GM18508 (cell line): ENCODE measurements around the gene MTFR1L.

Experiments used
- ATAC-seq: cut with Tn5 transposase; IDR thresholded peaks from one replicate; pipeline ENCODE4 v1.9.1; 2021; ENCODE audit warnings: moderate number of reproducible peaks; ENCODE audit not compliant: insufficient read depth, unreplicated experiment

MTFR1L gene

GRCh38 chr1:25806418-25806817 lies 13.3 kb upstream of the MTFR1L start:
- ATAC-seq = no peak

DNA sequence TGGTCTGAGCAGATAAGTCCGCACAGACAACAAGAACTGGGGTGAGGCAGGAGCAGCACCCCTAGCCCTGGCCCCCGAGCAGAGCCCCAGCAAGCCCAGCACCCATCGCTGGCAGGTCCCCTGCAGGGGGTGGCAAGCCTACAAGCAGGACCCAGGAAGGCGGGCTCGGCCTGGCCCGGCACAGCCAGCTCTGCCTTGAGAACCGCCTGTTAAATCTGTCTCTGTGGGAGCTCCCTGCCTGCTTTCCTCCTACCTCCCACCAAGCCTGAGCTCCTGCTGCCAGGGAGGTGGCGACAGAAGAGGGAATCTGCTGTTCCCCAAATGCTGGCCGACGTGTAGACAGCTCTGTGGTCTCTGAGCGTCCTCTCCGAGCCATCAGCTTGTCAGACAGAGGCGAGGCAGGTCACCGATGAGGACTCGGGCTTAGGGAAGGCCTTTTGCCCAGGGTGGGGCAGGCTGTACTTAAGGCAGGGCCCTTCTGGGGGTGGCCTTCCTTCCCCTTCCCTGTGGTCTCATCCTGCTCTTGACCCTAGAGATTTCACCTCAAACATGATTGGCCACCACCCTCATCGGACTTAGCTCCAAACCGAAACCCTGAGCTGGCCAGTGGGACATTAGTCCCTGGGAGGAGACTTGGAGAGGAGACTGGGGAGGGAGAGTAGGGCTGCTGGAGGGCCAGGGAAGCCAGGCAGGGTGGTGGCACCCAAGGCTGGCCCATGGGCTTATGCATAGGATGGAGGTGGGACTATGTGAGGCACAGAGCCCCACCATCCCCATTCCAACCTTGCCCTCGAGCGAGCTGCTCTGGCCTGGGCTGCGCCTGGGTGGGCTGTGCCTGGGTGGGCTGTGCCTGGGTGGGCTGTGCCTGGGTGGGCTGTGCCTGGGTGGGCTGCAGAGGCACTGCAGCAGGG lies 12.0 kb upstream of the MTFR1L start:
- ATAC-seq = no peak

- no peak for ATAC-seq
Measured at GRCh38 chr1:25808481-25809244, 11.1 kb upstream of the MTFR1L start.

- ATAC-seq = no peak
Measured at GRCh38 chr1:25809283-25809926, 10.3 kb upstream of the MTFR1L start.

- ATAC-seq = no peak
Measured at GRCh38 chr1:25809929-25810328, 9.8 kb upstream of the MTFR1L start.

GRCh38 chr1:25810341-25811299 lies 9.1 kb upstream of the MTFR1L start:
- ATAC-seq = no peak

- no peak for ATAC-seq
Measured at GRCh38 chr1:25811384-25812082, 8.2 kb upstream of the MTFR1L start.

DNA sequence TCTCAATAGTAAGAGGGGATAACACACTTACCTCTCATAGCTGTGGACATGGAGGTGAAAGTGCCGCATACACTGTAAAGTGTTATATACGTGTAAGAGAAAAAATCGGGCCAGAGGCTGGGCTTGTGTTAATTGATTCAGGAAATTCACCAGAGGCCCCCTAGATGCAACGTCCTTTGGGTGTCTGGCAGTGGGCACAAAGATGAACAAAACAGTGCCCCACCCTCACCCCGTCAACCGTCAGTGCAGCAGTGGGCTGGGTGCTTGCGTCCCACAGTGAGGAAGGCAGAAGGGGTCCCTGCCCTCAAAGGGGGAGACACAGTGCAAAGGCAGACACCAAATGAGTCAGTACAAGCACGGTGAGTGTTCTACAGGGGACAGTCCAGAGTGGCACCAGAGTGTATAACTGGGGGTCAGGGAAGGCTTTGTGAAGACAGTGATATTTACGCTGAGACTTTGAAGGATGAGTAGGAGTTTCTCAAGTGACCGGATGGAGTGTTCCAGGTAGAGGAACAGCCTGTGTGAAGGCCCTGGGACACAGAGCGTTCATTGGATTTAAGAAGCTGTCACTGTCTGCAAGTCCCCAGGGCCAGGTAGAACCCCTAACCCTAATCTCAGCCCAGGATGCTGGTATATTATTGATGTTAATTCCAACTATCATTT lies 6.6 kb upstream of the MTFR1L start:
- no peak for ATAC-seq

GRCh38 chr1:25813734-25814471 lies 5.9 kb upstream of the MTFR1L start:
- ATAC-seq = no peak

DNA sequence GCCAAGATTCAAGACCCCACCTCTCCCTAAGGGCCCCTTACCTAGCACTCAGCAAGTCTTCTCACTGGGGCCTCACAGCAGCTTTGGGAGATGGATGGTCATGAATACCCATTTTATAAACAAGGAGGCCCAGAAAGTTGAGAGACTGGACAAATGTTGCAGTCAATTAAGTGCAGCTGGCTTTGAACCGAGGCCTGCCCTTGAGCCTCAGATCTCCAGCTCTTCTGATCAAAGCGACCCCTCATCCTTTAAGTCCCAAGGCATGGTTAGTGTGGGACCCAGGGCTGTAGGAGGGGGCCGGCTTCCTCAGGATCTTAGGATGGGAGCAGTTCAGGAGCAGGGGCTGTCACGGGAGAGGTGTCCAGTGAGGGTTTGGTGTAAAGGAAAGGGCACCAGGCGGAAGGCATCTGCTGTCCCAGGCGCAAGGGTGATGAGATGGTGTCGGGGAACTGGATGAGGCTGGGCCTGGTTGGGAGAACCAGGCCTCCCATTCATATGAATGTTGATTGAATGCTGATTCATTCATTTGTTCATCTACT lies 5.1 kb upstream of the MTFR1L start:
- ATAC-seq = no peak

DNA sequence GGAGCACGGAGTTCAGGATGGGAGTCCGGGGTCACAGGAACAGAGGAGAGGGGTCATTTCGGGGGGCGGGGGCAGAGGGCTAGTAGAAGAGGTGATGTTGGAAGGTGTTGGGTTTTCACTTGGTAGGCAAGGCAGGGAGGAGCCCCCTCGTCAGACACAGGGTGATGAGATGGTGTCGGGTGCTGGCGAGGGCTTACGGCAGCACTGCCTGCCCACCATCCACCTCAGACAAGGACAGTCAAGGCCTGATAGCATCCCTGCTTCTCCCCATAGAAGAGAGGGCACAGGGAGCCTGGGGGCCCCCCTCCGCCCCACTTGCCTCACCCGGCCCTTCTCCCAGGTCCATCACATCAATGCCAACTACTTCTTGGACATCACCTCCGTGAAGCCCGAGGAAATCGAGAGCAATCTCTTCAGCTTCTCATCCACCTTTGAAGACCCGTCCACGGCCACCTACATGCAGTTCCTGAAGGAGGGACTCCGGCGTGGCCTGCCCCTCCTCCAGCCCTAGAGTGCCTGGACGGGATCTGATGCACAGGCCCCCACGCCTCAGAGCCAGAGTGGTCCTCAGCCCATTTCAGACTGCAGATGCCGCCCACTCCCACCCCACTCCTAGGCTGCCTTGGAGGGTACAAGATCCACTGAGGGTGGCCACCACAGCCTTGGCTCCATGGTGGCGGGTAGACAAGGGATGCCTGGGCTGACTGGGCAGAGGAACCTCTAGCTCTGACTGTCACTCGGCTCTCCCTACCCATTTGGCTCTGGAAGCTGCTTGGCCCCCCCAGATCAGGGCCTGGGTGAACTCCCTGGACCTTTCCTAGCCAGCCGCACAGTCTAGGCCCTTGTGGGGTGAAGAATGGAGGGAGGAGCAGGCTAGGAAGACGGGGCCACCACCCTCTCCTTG lies 4.3 kb upstream of the MTFR1L start:
- no peak for ATAC-seq

DNA sequence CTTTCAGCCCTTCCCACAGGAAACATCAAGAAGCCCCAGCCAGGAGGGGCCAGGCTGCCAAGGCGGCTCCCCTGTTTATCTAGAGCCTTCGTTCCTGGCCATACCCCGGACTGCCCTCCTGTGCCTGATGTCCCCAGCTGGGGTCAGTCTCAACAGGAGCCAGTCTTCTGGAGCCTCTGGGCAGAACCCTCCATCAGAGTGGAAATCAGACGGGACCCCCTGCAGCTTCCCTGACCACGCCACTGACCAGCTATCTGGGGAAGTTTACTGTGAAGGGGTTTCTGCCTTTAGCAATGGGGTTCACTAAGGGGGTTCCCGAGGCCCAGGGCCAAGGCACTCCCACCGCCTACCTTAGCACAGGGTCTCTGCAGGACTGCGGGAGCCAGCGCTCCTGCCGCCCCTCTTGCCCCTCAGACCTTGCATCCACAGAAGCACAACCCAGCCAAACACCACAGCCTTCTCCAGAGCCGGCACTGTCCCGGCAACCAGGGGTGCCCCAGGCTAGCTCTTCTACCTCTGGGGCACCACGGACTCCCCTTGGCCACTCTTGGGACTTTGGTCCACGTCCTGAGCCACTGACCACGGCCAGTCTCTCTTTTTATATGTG lies 3.5 kb upstream of the MTFR1L start:
- no peak for ATAC-seq

GRCh38 chr1:25817840-25818501 lies 1.8 kb upstream of the MTFR1L start:
- no peak for ATAC-seq

DNA sequence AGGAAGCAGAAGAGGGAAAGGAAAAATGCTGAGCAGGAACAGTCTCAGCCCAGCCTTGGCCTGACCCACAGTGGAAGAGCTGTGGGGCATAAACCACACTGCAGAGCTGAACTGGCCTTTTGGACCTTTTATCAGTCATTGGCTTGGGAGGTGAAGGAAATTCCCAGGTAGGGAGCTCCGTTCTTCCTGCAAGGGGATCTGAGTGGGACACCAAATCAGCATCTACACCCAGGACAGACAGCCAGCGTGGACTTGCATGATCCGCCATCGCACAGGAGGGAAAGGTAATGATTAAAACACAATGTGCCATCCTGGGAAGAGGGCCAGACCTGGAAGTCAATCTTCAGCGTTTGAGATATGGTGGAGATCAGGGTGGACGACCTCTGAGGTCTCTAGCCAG lies 1.2 kb upstream of the MTFR1L start:
- ATAC-seq = no peak

GRCh38 chr1:25820247-25821111 lies 725 bp downstream of the MTFR1L start:
- peak; percentile 30 for ATAC-seq
